MM.1S (cell line): ENCODE results near the gene F7.

ENCODE experiments used
- DNase-seq: peaks from one replicate; pipeline ENCODE4 v3.0.0-alpha.2; 2015
- H2AFZ ChIP-seq: fragments of 300-600 bp; sonication (generic); 2 replicates; pipeline ENCODE4 v1.6.0; 2016; ENCODE audit warnings: antibody characterized with exemption, low read length
- H3F3A ChIP-seq: fragments of 300-600 bp; sonication (generic); 2 replicates; pipeline ENCODE4 v1.6.1; 2016; ENCODE audit warnings: mild to moderate bottlenecking, antibody characterized with exemption, low read length, moderate library complexity, mixed read lengths; ENCODE audit not compliant: insufficient read depth
- H3K27ac ChIP-seq: fragments of 300-600 bp; sonication (generic); 2 replicates; pipeline ENCODE4 v1.5.1; 2016; ENCODE audit warnings: mild to moderate bottlenecking, low read length
- H3K27me3 ChIP-seq: fragments of 300-600 bp; sonication (generic); replicated peaks from 2 replicates; pipeline ENCODE4 v1.6.0; 2016; ENCODE audit warnings: low read length; ENCODE audit not compliant: insufficient read depth
- H3K36me3 ChIP-seq: fragments of 300-600 bp; sonication (generic); replicated peaks from 2 replicates; pipeline ENCODE4 v1.6.1; 2016; ENCODE audit warnings: mild to moderate bottlenecking, low read length, mixed read lengths; ENCODE audit not compliant: insufficient read depth
- H3K4me1 ChIP-seq: fragments of 300-600 bp; sonication (generic); 2 replicates; pipeline ENCODE4 v1.6.1; 2016; ENCODE audit warnings: low read length, mixed read lengths
- H3K4me2 ChIP-seq: fragments of 300-600 bp; sonication (generic); 2 replicates; pipeline ENCODE4 v1.6.0; 2016; ENCODE audit warnings: low read depth, low read length
- H3K4me3 ChIP-seq: fragments of 300-600 bp; sonication (generic); 2 replicates; pipeline ENCODE4 v1.5.1; 2016; ENCODE audit warnings: low read length, mixed read lengths
- H3K79me2 ChIP-seq: fragments of 300-600 bp; sonication (generic); 2 replicates; pipeline ENCODE4 v1.6.1; 2016; ENCODE audit warnings: mixed run types, low read length, mixed read lengths
- H3K9ac ChIP-seq: fragments of 300-600 bp; sonication (generic); 2 replicates; pipeline ENCODE4 v1.6.1; 2016; ENCODE audit warnings: low read length, mixed read lengths
- H3K9me2 ChIP-seq: fragments of 300-600 bp; sonication (generic); replicated peaks from 2 replicates; pipeline ENCODE4 v1.6.1; 2016; ENCODE audit warnings: mild to moderate bottlenecking, low read length, mixed read lengths; ENCODE audit not compliant: insufficient read depth
- H3K9me3 ChIP-seq: fragments of 300-600 bp; sonication (generic); replicated peaks from 2 replicates; pipeline ENCODE4 v1.6.1; 2016; ENCODE audit warnings: mild to moderate bottlenecking, low read length, mixed read lengths; ENCODE audit not compliant: insufficient read depth
- H4K20me1 ChIP-seq: fragments of 300-600 bp; sonication (generic); 2 replicates; pipeline ENCODE4 v1.6.1; 2016; ENCODE audit warnings: mild to moderate bottlenecking, low read length, moderate library complexity, mixed read lengths; ENCODE audit not compliant: insufficient read depth
- EZH2 ChIP-seq: fragments of 300-600 bp; sonication (generic); optimal IDR thresholded peaks from 2 replicates; pipeline ENCODE3; 2017; ENCODE audit warnings: low read depth, mild to moderate bottlenecking, antibody characterized with exemption, low read length, mixed read lengths
- EZH2phosphoT487 ChIP-seq: fragments of 300-600 bp; sonication (generic); IDR thresholded peaks from 2 replicates; pipeline ENCODE4 v1.6.1; 2018; ENCODE audit warnings: antibody characterized with exemption, low read length
- TF ChIP-seq, protein P1 (sequence below): fragments of 300-600 bp; sonication (generic); IDR thresholded peaks from 2 replicates; pipeline ENCODE4 v1.5.1; 2016; ENCODE audit warnings: antibody characterized with exemption, low read length, mixed read lengths

Gene F7

DNA sequence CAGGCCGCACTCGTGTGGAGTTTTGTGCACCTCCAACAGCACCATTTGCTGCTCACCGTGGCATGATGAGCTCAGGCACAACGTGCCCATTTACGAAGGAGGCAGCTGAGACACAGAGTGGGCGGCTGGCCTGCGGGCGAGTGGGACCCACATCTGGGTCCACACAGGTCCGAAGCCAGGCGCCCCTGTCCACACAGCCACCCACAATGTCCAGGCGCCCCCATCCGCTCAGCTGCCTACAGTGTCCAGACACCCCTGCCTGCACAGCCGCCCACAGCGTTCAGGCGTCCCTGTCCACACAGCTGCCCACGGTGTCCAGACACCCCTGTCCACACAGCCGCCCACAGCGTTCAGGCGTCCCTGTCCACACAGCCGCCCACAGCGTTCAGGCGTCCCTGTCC lies 42.5 kb upstream of the F7 start:
- Histone ChIP-seq H3K27me3 (peaks cover 80% of the 10 kb centered on the region), H3K4me3 (no peak overlapping the region), H3K9me2 (no peaks in the 10 kb centered on the region), H3K9ac (no peak overlapping the region), H3K9me3 (no peaks in the 10 kb centered on the region), H3K79me2 (no peaks in the 10 kb centered on the region), H3K4me1 (no peaks in the 10 kb centered on the region), H3K36me3 (no peaks in the 10 kb centered on the region), H4K20me1 (no peaks in the 10 kb centered on the region), H3K27ac (no peak overlapping the region), H3F3A (no peaks in the 10 kb centered on the region), H2AFZ (no peak overlapping the region), H3K4me2 (no peak overlapping the region)
- TF ChIP-seq EZH2, result no peak
- TF ChIP-seq, protein P1, sequence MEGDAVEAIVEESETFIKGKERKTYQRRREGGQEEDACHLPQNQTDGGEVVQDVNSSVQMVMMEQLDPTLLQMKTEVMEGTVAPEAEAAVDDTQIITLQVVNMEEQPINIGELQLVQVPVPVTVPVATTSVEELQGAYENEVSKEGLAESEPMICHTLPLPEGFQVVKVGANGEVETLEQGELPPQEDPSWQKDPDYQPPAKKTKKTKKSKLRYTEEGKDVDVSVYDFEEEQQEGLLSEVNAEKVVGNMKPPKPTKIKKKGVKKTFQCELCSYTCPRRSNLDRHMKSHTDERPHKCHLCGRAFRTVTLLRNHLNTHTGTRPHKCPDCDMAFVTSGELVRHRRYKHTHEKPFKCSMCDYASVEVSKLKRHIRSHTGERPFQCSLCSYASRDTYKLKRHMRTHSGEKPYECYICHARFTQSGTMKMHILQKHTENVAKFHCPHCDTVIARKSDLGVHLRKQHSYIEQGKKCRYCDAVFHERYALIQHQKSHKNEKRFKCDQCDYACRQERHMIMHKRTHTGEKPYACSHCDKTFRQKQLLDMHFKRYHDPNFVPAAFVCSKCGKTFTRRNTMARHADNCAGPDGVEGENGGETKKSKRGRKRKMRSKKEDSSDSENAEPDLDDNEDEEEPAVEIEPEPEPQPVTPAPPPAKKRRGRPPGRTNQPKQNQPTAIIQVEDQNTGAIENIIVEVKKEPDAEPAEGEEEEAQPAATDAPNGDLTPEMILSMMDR, result no peak
- no peak for TF ChIP-seq EZH2phosphoT487
- no peak for DNase-seq

DNA sequence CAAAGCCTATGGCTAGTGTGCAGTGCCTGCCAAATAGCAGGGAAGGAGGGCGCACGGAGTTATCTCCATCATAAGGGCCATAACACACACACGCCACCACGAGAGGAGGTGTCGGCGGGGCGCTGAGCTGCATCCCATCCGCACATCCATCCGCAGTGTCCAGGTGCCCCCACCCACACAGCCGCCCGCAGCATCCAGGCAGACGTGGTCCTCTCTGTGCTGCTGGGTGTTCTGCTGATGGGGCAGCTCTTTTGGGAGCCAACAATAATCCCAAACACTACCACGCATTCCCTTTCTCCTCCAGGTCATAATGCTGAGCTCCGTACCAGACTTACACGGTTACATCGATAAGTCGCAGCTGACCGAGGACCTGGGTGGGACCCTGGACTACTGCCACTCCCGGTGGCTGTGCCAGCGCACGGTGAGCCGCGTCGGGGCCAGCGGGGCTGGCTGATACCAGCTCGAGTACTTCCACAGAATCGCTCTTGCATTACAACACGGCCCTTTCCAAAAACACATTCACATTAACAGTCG lies 41.5 kb upstream of the F7 start:
- Histone ChIP-seq H3K9me2 (no peaks in the 10 kb centered on the region), H3K9me3 (no peaks in the 10 kb centered on the region), H3K27ac (no peak overlapping the region), H3K27me3 (peaks cover 70% of the 10 kb centered on the region), H3K4me1 (no peaks in the 10 kb centered on the region), H3K4me3 (no peak overlapping the region), H3K79me2 (no peaks in the 10 kb centered on the region), H4K20me1 (no peaks in the 10 kb centered on the region), H3K4me2 (no peak overlapping the region), H3F3A (no peaks in the 10 kb centered on the region), H3K9ac (no peak overlapping the region), H2AFZ (no peak overlapping the region), H3K36me3 (no peaks in the 10 kb centered on the region)
- DNase-seq, result no peak
- TF ChIP-seq EZH2, result no peak
- TF ChIP-seq, protein P1, result no peak
- no peak for TF ChIP-seq EZH2phosphoT487

DNA sequence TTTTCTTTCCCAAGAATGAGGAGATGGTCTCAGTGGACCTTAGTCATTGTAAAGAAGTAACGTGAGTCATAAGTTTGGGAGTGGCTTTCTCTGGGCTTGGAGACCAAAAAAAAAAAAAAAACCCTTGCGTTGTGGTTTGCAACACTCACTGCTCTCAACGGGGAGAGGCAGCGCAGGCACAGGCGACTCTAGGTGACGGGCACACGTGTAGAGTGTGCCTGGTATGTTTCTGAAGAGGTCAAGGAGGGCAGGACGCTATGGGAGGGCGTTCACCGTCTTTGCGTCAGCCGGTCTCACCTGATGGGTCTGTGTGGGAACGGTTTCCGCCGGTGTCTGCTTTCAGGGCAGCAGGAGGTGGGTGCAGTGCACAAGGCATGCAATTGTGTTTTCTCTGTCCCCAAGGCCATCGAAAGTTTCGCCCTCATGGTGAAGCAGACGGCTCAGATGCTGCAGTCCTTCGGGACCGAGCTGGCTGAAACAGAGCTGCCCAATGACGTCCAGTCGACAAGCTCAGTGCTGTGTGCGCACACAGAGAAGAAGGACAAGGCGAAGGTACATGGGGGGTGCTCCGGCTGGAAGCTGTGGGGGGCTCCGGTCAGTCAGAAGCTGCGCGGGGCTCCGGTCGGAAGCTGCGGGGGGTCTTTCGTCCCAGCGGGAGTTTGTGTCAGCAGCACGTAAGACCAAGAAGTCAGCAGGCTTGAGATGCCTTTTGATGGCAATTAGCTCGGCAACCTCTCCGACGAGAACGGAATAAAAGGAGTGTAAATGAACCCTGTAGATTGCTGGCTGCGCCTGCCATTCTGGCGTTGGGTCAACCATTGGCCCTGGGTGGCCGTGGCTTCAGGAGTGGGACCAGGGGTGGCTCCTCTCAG lies 40.8 kb upstream of the F7 start:
- no peak overlapping the region for H2AFZ ChIP-seq
- no peaks in the 10 kb centered on the region for H3K36me3 ChIP-seq
- DNase-seq, result no peak
- no peak overlapping the region for H3K27ac ChIP-seq
- H3K9ac ChIP-seq, result no peak overlapping the region
- H4K20me1 ChIP-seq, result no peaks in the 10 kb centered on the region
- H3K4me2 ChIP-seq, result no peak overlapping the region
- TF ChIP-seq EZH2 (no peak), EZH2phosphoT487 (no peak)
- TF ChIP-seq, protein P1, result no peak
- no peaks in the 10 kb centered on the region for H3K9me3 ChIP-seq
- no peaks in the 10 kb centered on the region for H3K9me2 ChIP-seq
- H3K79me2 ChIP-seq, result no peaks in the 10 kb centered on the region
- peaks cover 65% of the 10 kb centered on the region for H3K27me3 ChIP-seq
- H3K4me3 ChIP-seq, result no peak overlapping the region
- no peaks in the 10 kb centered on the region for H3K4me1 ChIP-seq
- H3F3A ChIP-seq, result no peaks in the 10 kb centered on the region
